PC-9 (cell line): ENCODE measurements around the gene PDE4B. TPM values are rescaled to one million over a fixed set of nuclear protein-coding genes. Genes with fewer than 3 reads are reported as not detected.

Experiments used
- BruUV-seq: library from RNA; stranded (reverse); fragments of 400-500 nt; replicated peaks from 2 replicates; lab custom pipeline; 2021; lab: Mats Ljungman, UMichigan
- CTCF ChIA-PET: fragments of 300-600 bp; sonication (Branson Sonifier 250); formaldehyde crosslinking; loops from one replicate; lab custom pipeline; 2022; ENCODE audit warnings: antibody characterized with exemption; lab: Charles Lee
- POLR2A ChIA-PET: fragments of 300-600 bp; sonication (Branson Sonifier 250); formaldehyde crosslinking; loops from one replicate; lab custom pipeline; 2022; ENCODE audit warnings: antibody characterized with exemption; ENCODE audit not compliant: unreplicated experiment; lab: Charles Lee
- DNase-seq, 2 experiments: peaks; one replicate each; pipeline versions ENCODE4 v3.0.0 to v3.0.0-alpha.2; 2015 to 2022; ENCODE audit warnings: mixed read lengths in 1 of 2
- H2AFZ ChIP-seq: fragments of 200-600 bp; sonication (generic); 2 replicates; pipeline ENCODE4 v1.8.1; 2017; ENCODE audit warnings: antibody characterized with exemption
- H3F3A ChIP-seq: fragments of 200-600 bp; sonication (generic); 2 replicates; pipeline ENCODE4 v1.8.1; 2017; ENCODE audit warnings: antibody characterized with exemption, mild to moderate bottlenecking, low read depth; ENCODE audit not compliant: insufficient read depth
- H3K27ac ChIP-seq: fragments of 200-600 bp; sonication (generic); 2 replicates; pipeline ENCODE4 v1.6.1; 2016; ENCODE audit warnings: mixed run types
- H3K27me3 ChIP-seq: fragments of 200-600 bp; sonication (generic); 2 replicates; pipeline ENCODE4 v1.6.1; 2016; ENCODE audit warnings: low read depth, mixed run types; ENCODE audit not compliant: insufficient read depth
- H3K36me3 ChIP-seq: fragments of 200-600 bp; sonication (generic); 2 replicates; pipeline ENCODE4 v1.6.1; 2016; ENCODE audit warnings: low read depth, mixed run types
- H3K4me1 ChIP-seq: fragments of 200-600 bp; sonication (generic); replicated peaks from 2 replicates; pipeline ENCODE4 v1.6.1; 2016; ENCODE audit warnings: mixed run types; ENCODE audit not compliant: insufficient read depth
- H3K4me2 ChIP-seq: fragments of 200-600 bp; sonication (generic); 2 replicates; pipeline ENCODE4 v1.6.1; 2017; ENCODE audit warnings: mixed run types
- H3K4me3 ChIP-seq: fragments of 200-600 bp; sonication (generic); 2 replicates; pipeline ENCODE4 v1.6.1; 2016; ENCODE audit warnings: mixed run types
- H3K79me2 ChIP-seq: fragments of 200-600 bp; sonication (generic); 2 replicates; pipeline ENCODE4 v1.6.1; 2017; ENCODE audit warnings: low read depth, mixed run types
- H3K9me2 ChIP-seq: fragments of 200-600 bp; sonication (generic); 2 replicates; pipeline ENCODE4 v1.8.1; 2017; ENCODE audit warnings: mild to moderate bottlenecking; ENCODE audit not compliant: insufficient read depth
- H3K9me3 ChIP-seq: fragments of 200-600 bp; sonication (generic); 2 replicates; pipeline ENCODE4 v1.8.1; 2016; ENCODE audit warnings: low read depth; ENCODE audit not compliant: insufficient read depth
- H4K20me1 ChIP-seq: fragments of 200-600 bp; sonication (generic); 2 replicates; pipeline ENCODE4 v1.8.1; 2017; ENCODE audit not compliant: insufficient read depth
- CTCF ChIP-seq: fragments of 200-600 bp; sonication (generic); conservative IDR thresholded peaks from 2 replicates; pipeline ENCODE4 v1.6.1; 2017; ENCODE audit warnings: mixed run types, antibody characterized with exemption, mild to moderate bottlenecking, moderate library complexity
- EZH2 ChIP-seq: fragments of 200-600 bp; sonication (generic); IDR thresholded peaks from 2 replicates; pipeline ENCODE4 v1.8.0; 2017; ENCODE audit warnings: antibody characterized with exemption, low read depth
- intact Hi-C: fragments of 100-400 bp; cut with micrococcal nuclease; formaldehyde crosslinking; loops from one replicate; pipeline ENCODE4 v1.10.0; 2022; ENCODE audit not compliant: unreplicated experiment
- total RNA-seq: library from RNA; stranded (reverse); gene quantifications from 2 replicates; pipeline ENCODE4 v1.2.3, GENCODE V29; 2021

The PDE4B gene
- total RNA-seq, 1 experiment from 2014 or later = 1.3 TPM

GRCh38 chr1:66302184-66302742 lies 509.6 kb downstream of the PDE4B start:
- peaks cover 6% of the 10 kb centered on the region; the same call in 1 of the 2 replicates for H3K4me1 ChIP-seq
- no peak for DNase-seq

GRCh38 chr1:66302815-66303214 lies 510.1 kb downstream of the PDE4B start:
- POLR2A ChIA-PET = interaction anchor here (0.6 kb wide), 1 partner anchor 35 kb away, joined by 3 read pairs; no protein-coding TSS in a partner anchor
- BruUV-seq = no TSS peak

More at GRCh38 chr1:66302184-66302742, 509.6 kb downstream of the PDE4B start:
- Histone ChIP-seq H3K27me3 (no peaks in the 10 kb centered on the region), H3K36me3 (no peaks in the 10 kb centered on the region), H3K9me3 (no peaks in the 10 kb centered on the region), H3K4me3 (no peak overlapping the region), H3K4me2 (no peak overlapping the region), H3K27ac (no peak overlapping the region), H4K20me1 (no peaks in the 10 kb centered on the region), H3K9me2 (no peaks in the 10 kb centered on the region), H3F3A (no peaks in the 10 kb centered on the region), H3K79me2 (no peaks in the 10 kb centered on the region), H2AFZ (peak overlapping the region; percentile 93; the same call in 1 of the 2 replicates)
- CTCF ChIA-PET = interaction anchor here (0.9 kb wide), 1 partner anchor 133 kb away, joined by 3 read pairs; no protein-coding TSS in a partner anchor
- BruUV-seq = no TSS peak
- POLR2A ChIA-PET = interaction anchor here (0.6 kb wide), 1 partner anchor 35 kb away, joined by 3 read pairs; no protein-coding TSS in a partner anchor
- no peak for TF ChIP-seq EZH2
- no peak for TF ChIP-seq CTCF
- intact Hi-C loops = loop anchor here (2.0 kb wide), 1 partner anchor 39 kb away; no protein-coding TSS in a partner anchor

GRCh38 chr1:66303646-66304045 lies 511.0 kb downstream of the PDE4B start:
- CTCF ChIA-PET = no interaction called here

More at GRCh38 chr1:66302815-66303214, 510.1 kb downstream of the PDE4B start:
- no peak overlapping the region for H2AFZ ChIP-seq
- intact Hi-C loops = loop anchor here (2.0 kb wide), 1 partner anchor 40 kb away; no protein-coding TSS in a partner anchor
- no peaks in the 10 kb centered on the region for H3F3A ChIP-seq
- CTCF ChIA-PET = interaction anchor here (0.9 kb wide), 1 partner anchor 133 kb away, joined by 3 read pairs; no protein-coding TSS in a partner anchor
- H3K27me3 ChIP-seq = no peaks in the 10 kb centered on the region
- no peaks in the 10 kb centered on the region for H3K9me2 ChIP-seq
- TF ChIP-seq EZH2 (no peak), CTCF (no peak)
- H3K36me3 ChIP-seq = no peaks in the 10 kb centered on the region
- DNase-seq = peak; percentile 11 to 46
- no peaks in the 10 kb centered on the region for H4K20me1 ChIP-seq
- peaks cover 6% of the 10 kb centered on the region; the same call in 1 of the 2 replicates for H3K4me1 ChIP-seq
- H3K79me2 ChIP-seq = no peaks in the 10 kb centered on the region
- no peak overlapping the region for H3K4me2 ChIP-seq
- no peaks in the 10 kb centered on the region for H3K9me3 ChIP-seq
- H3K27ac ChIP-seq = no peak overlapping the region
- H3K4me3 ChIP-seq = no peak overlapping the region

More at GRCh38 chr1:66303646-66304045, 511.0 kb downstream of the PDE4B start:
- POLR2A ChIA-PET = interaction anchor here (0.6 kb wide), 1 partner anchor 873 kb away, joined by 9 read pairs; no protein-coding TSS in a partner anchor
- Histone ChIP-seq H3K36me3 (no peaks in the 10 kb centered on the region), H3F3A (no peaks in the 10 kb centered on the region), H3K27ac (no peak overlapping the region), H3K9me2 (no peaks in the 10 kb centered on the region), H2AFZ (no peak overlapping the region), H3K4me2 (no peak overlapping the region), H3K4me3 (no peak overlapping the region), H3K79me2 (no peaks in the 10 kb centered on the region), H3K4me1 (peaks cover 6% of the 10 kb centered on the region; the same call in 1 of the 2 replicates), H3K9me3 (no peaks in the 10 kb centered on the region), H4K20me1 (no peaks in the 10 kb centered on the region), H3K27me3 (no peaks in the 10 kb centered on the region)
- BruUV-seq = no TSS peak
- intact Hi-C loops = loop anchor here (2.0 kb wide), 1 partner anchor 41 kb away; no protein-coding TSS in a partner anchor
- TF ChIP-seq CTCF (no peak), EZH2 (no peak)
- no peak for DNase-seq
